HG02798 (cell line): ENCODE measurements around the gene USP53.
"Not testable (repeated sequence)": the region's sequence is repeated elsewhere in the genome, so short reads cannot be mapped to it uniquely, and the experiment has no call there.

Source experiments
- ATAC-seq: cut with Tn5 transposase; IDR thresholded peaks from one replicate; pipeline ENCODE4 v1.9.1; 2021; ENCODE audit warnings: mild to moderate bottlenecking; ENCODE audit not compliant: unreplicated experiment, poor library complexity

USP53 gene

DNA sequence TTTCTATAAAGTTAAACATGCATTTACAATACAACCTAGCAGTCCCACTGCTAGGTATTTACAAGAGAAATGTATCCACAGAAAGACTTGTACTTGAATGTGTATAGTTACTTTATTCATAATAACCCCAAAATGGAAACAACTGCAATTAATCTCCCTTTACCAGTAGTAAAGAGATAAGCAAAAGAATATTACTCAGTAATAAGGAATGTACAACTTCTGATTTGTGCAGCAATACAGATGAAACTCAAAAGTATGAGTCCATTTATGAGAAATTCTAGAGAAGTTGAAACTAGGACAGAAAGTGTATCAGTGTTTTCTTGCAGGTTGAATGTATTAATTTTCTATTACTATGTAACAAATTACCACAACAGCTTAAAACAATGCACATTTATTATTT lies 15.2 kb downstream of the USP53 start:
- ATAC-seq: no peak

DNA sequence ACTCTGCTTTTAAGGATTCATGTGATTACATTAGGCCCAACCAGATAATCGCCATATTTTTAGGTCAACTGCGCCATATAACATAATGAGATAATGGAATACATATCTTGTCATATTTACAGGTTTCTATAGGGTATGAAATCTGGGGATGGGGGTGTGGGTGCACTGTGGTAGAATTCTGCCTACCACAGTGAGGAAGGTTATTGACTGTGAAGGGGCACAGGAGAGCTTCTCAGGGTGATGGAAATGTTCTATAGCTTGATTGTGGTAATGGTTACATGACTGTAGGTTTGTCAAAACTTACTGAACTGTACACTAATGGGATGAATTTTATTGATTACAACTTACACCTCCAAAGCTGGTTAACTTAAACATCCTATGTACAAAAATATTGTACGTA lies 15.9 kb downstream of the USP53 start:
- no peak for ATAC-seq

GRCh38 chr4:119229908-119230687 lies 17.6 kb downstream of the USP53 start:
- no peak for ATAC-seq

- no peak for ATAC-seq
These were observed 19.0 kb downstream of the USP53 start for GRCh38 chr4:119231491-119231890.

DNA sequence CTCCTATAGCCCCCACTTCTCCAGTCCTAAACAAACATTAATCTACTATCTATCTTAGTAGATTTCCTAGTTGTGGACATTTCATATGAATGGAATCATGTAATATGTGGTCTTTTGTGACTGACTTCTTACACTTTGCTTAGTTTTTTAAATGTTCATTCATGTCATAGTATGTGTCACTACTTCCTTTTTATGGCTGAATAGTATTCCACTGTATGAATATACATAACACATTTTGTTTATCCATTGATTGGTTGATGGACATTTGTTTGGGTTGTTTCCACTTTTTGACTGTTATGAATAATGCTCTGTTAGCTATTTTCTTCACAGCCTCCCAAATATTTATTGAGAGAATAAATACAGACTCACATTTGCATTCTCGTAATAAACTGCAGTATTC lies 19.8 kb downstream of the USP53 start:
- ATAC-seq: no peak

- no peak for ATAC-seq
These were observed 20.7 kb downstream of the USP53 start for GRCh38 chr4:119233191-119233590.

- no peak for ATAC-seq
These were observed 21.2 kb downstream of the USP53 start for GRCh38 chr4:119233750-119234149.

DNA sequence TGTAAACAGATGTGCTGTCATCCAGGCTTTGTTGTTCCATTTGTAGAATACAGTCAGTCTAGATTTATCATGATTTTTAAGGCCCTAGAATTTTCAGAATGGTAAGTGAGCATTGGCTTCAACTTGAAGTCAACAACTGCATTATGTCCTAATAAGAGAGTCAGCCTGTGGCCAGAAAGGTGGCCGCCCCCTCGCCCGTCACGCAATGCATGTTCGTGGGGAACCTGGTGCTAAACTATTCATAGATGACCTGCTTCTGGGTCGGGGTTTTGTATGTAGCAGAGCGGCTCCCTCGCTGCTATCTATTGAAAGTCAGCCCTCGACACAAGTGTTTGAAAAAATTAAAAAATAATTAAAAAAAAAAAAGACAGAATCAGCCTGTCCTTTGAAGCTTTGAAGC lies 24.7 kb downstream of the USP53 start:
- no peak for ATAC-seq

GRCh38 chr4:119237642-119238041 lies 25.1 kb downstream of the USP53 start:
- no peak for ATAC-seq

- peak; percentile 98 for ATAC-seq
These were observed 25.7 kb downstream of the USP53 start for GRCh38 chr4:119238068-119238722.

GRCh38 chr4:119240128-119240527 lies 27.6 kb downstream of the USP53 start:
- no peak for ATAC-seq

- no peak for ATAC-seq
These were observed 28.1 kb downstream of the USP53 start for GRCh38 chr4:119240568-119240967.

DNA sequence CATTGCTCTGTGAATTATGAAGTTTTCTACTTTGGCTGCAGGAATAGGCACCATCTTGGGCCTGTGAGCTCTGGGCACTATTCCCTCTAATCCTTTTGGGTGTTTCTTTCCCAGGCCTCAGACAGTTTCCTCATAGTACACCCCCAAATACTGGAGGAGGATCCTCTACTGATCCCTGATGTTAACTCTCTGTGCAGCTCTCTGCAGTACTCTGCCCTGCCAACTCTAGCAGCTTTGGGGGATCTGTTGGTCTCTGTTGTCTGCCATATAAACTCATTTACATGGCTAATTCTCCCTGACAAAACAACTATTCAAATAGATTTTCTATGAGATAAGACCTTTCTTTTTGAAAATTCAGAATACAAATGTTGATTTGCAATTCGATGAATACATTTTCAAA lies 29.9 kb downstream of the USP53 start:
- no peak for ATAC-seq

GRCh38 chr4:119243868-119244267 lies 31.4 kb downstream of the USP53 start:
- ATAC-seq: no peak

DNA sequence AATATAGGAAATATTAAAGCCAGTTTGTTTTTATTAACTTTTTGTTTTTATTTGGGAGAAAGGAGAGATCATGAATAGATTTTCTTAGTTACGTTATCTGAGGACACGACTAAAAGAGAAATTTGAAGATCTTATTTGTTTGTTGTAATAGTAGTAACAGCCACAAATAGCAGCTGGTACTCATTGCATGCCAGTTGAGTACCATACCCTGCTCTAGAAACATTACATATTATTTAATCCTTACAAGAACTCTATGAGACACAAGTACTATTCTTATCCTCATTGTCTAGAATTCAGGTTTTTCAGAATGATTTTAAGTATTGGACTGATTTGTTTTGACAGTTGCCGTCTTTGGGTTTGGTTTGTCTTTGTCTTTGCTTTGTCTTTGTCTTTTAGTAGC lies 31.8 kb downstream of the USP53 start:
- no peak for ATAC-seq

DNA sequence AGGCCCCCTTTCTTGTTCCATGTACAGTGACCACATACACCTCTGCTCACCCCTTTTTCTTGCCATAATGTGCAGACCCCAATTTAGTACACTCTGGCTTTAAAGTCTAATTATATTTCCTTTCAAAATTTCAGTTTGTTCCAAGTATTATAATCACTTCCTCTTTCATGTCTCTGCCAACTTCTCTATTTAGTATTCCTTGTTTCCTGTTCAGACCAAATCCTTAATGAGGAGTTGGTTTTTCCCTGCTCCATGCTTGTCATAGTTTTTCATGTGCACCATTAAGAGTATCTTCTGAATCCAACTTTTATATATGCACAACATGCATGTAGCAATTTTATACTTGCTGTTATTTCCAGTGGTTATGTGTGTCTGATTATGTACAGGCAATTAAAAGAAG lies 32.3 kb downstream of the USP53 start:
- no peak for ATAC-seq

- ATAC-seq: no peak
These were observed 33.7 kb downstream of the USP53 start for GRCh38 chr4:119246177-119246733.

DNA sequence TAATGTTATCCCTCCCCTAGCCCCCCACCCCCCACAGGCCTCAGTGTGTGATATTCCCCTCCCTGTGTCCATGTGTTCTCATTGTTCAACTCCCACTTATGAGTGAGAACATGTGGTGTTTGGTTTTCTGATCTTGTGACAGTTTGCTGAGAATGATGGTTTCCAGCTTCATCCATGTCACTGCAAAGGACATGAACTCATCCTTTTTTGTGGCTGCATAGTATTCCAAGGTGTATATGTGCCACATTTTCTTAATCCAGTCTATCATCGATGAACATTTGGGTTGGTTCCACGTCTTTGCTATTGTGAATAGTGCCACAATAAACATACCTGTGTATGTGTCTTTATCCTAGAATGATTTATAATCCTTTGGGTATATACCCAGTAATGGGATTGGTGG lies 38.5 kb downstream of the USP53 start:
- ATAC-seq: not testable (repeated sequence)

- ATAC-seq: not testable (repeated sequence)
These were observed 42.7 kb downstream of the USP53 start for GRCh38 chr4:119255223-119255622.

DNA sequence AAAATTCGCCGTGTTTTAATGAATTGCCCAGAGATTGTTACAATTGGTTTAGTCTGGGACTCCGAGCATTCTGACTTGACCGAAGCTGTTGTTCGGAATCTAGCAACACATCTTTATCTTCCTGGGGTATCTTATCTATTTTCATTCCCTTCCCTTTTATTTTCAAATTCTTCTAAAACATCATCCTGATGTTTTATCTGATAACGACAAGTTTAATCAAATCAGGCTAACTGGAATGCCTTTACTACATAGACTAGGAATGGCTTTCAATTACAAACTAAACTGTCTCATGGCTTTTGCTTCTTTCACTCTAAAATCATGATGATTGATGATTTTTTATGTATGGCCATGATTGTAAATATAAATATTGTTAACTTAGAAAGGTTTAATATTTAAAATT lies 48.0 kb downstream of the USP53 start:
- no peak for ATAC-seq

- no peak for ATAC-seq
These were observed 49.5 kb downstream of the USP53 start for GRCh38 chr4:119261986-119262385.

DNA sequence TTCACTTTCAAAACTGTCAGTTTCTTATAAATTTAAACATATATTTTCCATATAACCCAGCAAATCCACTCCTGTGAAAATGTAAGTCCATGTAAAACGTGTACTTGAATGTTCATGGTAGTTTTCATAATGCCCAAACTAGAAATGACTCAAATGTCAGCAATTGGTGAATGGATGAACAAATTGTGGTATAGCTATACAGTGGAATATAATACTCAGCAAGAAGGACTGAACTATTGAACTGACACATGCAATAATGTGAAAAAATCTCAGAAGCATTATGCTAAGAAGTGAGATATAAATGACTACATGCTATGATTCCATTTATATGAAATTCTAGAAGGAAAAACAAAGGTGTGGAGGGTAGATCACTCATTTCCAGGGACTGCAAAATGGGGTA lies 52.2 kb downstream of the USP53 start:
- no peak for ATAC-seq
